GM20000 (cell line): ENCODE results near the gene SERPINA1.

Experiments used
- DNase-seq: peaks from one replicate; pipeline ENCODE4 v3.0.0; 2012; ENCODE audit warnings: low spot score
- TF ChIP-seq, protein P1 (sequence below): IDR thresholded peaks from 2 replicates; pipeline ENCODE4 v1.5.1; 2012; ENCODE audit warnings: mild to moderate bottlenecking, control low read depth; ENCODE audit errors: extremely low read depth, missing control alignments

Gene SERPINA1

GRCh38 chr14:94376976-94377865 is 11.2 kb downstream of the SERPINA1 start:
- no peak for DNase-seq
- TF ChIP-seq, protein P1, sequence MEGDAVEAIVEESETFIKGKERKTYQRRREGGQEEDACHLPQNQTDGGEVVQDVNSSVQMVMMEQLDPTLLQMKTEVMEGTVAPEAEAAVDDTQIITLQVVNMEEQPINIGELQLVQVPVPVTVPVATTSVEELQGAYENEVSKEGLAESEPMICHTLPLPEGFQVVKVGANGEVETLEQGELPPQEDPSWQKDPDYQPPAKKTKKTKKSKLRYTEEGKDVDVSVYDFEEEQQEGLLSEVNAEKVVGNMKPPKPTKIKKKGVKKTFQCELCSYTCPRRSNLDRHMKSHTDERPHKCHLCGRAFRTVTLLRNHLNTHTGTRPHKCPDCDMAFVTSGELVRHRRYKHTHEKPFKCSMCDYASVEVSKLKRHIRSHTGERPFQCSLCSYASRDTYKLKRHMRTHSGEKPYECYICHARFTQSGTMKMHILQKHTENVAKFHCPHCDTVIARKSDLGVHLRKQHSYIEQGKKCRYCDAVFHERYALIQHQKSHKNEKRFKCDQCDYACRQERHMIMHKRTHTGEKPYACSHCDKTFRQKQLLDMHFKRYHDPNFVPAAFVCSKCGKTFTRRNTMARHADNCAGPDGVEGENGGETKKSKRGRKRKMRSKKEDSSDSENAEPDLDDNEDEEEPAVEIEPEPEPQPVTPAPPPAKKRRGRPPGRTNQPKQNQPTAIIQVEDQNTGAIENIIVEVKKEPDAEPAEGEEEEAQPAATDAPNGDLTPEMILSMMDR: no peak

DNA sequence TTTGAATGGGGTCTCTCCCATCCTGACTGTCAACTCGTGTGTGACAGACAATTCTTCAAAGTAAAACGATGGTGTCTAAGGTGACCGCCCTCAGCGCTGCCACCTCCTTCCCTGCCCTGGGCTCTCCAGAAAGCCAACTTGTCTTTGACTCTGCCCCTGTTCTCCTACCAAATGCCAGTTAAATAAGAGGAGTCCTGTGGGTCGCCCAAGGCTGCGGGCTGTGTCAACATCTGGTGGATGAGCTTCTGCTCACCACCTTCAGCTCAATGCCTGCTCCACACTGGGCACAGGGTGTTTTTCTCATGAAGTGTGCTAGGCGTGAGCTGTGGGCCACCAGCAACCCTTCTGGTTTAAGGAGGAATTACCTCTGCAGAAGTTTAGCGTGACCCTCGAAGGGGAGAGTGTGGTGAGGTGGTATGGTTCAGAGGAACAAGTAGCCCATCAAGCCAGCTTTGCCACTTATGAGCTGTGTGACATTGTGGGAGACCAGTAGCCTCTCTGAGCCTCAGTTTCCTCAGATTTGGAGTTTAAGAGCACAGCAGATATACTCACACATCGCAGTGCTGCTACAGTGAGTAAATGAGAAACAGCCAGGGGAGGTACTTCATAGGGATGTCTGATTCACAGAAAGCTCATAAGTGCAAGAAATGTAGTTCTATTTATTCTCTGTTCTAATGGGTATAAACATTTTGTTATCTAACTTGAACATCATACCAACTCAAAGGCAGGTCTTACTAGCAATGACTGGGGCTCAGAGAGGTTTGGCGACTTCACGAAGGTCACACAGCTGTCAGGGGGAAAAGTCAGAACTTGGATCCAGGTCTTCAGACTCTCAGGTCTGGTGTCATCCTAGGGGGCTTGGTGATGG is 12.1 kb downstream of the SERPINA1 start:
- DNase-seq: no peak
- TF ChIP-seq, protein P1: no peak

- TF ChIP-seq, protein P1: no peak
- no peak for DNase-seq
These were observed 12.8 kb downstream of the SERPINA1 start for GRCh38 chr14:94375552-94376107.

DNA sequence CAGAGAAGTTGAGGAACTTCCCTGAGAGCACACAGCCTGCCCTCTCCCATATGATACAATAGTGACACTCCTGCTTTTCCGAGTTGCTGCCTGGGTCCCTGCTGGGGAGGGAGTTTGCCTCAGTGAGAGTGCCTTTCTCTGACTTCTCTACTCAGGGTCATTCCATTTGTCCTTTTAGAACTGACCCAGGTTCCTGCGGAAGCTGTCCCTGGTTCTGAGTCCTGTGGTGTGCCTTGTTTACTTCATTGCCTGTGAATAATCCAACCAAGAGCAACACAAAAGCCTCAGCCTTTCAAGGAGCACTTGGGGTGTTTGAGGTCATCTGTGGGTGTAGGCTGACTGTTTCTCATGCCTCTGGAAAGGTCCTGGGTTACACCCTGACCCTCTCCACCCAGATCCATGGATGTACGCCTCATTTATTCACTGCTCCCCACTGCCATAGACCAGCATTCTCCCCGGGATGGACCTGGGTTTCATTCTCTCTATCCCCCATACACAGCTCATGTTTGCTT is 13.6 kb downstream of the SERPINA1 start:
- TF ChIP-seq, protein P1: no peak

GRCh38 chr14:94374116-94374515 is 14.3 kb downstream of the SERPINA1 start:
- DNase-seq: no peak
- TF ChIP-seq, protein P1: no peak

More for the DNA sequence above, 13.6 kb downstream of the SERPINA1 start:
- DNase-seq: no peak

DNA sequence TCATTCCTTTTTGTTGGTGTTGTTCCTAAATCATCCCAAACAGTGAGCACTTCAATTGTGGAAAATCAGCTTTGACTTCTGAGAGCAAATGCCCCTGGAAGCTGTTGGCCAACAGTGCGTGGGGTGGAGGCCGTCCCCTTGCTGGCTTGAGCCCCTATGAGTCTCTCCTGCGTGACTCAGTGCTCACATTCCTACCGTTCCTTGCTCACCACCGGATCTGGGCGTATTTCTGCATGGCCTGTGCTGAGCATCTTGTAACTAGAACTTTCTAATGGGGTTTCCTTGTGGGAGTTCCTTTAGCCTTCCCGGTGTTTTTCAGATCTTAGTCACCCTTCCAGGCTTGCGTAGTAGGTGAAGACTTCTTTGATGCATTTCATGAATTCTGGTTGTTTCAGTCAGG is 14.7 kb downstream of the SERPINA1 start:
- TF ChIP-seq, protein P1: no peak
- no peak for DNase-seq
